ENCODE data around the gene PNPO.
"Not testable (repeated sequence)": the region's sequence is repeated elsewhere in the genome, so short reads cannot be mapped to it uniquely, and the experiment has no call there.

PNPO gene

DNA sequence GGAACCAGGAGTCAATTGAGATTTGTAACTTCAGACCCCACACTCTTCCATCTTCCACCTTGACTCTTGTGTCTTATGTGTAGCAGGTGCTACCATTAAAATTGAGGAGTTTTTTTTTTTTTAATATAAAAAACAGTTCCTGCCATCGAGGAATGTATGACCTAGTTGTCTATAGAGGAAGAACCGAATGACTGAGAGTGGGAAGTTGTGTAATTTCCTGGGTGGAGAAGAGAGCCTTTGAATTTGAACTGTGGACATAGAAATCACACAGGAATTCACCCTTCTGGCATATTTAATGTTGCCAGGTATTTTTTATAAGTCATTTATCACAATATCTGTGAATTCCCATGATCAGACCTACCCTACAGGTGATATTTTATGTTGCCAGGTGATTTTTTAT lies 23.4 kb upstream of the PNPO start:
- DNase-seq (ENCODE audit: low read depth, low spot score) = no peak

DNA sequence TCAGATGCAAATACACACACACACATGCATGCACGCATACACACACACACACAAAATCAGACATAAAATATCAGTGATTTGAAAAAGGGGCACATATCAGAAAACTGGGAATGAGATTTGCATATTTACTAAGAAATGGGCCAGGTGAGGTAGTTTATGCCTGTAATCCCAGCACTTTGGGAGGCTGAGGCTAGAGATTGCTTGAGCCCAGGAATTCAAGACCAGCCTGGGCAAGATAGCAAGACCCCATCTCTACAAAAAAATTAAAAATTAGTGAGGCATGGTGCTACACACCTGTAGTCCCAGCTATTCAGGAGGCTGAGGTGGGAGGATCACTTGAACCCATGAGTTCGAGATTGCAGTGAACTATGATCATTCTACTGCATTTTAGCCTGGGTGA lies 22.4 kb upstream of the PNPO start:
- DNase-seq (ENCODE audit: low read depth, low spot score) = no peak

DNA sequence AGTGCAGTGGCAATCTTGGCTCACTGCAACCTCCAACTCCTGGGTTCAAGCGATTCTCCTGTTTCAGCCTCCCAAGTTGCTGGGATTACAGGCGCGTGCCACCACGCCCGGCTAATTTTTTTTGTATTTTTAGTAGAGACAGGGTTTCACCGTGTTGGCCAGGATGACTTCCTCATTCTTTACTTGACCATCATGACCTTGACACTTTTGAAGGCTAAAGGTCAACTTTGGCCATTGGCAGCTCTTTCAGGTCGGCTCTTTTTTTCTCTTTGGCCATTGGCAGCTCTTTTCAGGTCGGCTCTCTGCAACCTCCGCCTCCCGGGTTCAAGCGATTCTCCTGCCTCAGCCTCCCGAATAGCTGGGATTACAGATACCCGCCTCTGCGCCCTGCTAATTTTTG lies 21.5 kb upstream of the PNPO start:
- DNase-seq (ENCODE audit: low read depth, low spot score) = not testable (repeated sequence)

DNA sequence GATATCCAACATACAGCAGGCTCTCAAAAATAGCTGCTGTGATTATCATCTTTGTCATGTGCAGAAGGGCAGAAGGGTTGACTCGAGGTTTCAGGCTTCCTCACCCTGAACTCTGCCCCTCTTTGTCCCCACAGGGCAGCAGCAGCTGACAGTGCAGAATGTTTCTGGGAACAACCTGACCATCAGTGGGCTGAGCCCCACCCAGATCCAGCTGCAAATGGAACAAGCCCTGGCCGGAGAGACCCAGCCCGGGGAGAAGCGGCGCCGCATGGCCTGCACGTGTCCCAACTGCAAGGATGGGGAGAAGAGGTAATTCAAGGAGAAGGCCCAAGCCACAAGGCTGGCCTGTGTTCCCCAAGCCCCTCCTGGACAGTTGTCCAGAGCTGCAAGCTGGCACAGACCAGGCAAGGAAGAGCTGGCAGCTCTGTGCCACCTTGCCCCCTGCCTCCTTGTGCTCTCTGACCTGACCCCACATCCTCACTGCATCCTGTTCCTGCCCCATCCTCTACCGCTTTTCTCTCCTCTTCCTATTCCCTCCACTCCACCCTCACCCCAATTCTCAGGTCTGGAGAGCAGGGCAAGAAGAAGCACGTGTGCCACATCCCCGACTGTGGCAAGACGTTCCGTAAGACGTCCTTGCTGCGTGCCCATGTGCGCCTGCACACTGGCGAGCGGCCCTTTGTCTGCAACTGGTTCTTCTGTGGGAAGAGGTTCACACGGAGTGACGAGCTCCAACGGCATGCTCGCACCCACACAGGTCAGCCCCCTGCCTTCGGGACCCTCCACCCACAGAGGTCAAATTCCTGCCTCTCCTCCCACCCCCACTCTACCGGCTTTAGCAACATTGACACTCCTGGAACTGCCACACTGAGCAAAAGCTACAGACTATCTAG lies 16.3 kb upstream of the PNPO start:
- no peak for DNase-seq (ENCODE audit: low read depth, low spot score)

DNA sequence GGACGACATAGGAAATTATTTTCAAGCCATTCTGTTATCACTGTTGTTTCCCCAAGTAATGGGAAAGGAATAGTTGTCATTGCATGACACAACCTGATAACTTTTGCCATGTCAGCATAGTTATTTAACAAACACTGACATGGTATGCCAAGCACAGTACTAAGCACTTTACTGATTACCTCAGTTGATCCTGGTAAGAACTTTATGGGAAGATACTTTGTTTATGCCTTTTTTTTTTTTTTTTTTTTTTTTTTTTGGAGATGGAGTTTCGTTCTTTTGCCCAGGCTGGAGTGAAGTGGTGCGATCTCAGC lies 15.7 kb upstream of the PNPO start:
- no peak for DNase-seq (ENCODE audit: low read depth, low spot score)

DNA sequence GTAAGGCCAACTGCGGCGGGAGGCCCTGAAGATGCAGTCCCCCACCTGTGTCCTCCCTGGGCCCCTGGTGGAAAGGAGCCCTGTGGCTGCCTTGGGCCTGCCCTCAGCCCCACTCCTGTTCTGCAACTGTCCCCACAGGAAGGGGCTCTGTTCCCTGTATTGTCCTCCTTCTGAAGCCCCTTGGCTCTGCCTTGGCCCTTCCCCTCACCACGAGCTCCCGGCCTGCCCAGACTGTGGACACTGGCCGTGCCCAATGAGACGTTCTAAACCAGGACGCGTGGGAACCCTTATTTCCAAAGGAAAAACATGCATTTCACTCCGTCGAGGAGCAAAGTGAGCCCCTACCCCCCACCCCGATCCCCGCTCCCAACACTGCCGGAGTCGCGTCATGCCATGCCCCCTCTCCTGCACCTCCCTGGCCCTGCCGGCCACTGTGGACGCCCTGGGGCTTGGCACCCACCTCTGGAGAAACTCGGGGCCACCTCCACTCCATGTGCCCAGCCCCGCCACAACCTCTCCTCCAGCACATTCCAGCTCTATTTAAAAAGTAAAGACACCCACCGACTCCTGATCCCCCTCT lies 13.5 kb upstream of the PNPO start:
- no peak for DNase-seq (ENCODE audit: low read depth, low spot score)

DNA sequence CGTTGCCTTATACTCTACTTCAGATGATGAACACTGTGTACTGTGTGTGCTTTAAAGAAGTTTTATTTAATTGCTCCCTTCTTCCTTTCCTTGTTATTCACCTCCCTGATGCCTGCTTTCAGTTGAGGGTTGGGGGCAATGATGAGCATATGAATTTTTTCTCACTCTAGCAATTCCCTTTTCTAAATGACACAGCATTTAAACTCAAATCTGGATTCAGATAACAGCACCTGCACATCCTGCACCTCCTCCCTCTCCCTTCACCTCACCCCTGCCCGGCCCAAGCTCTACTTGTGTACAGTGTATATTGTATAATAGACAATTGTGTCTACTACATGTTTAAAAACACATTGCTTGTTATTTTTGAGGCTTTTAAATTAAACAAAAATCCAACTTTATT lies 13.0 kb upstream of the PNPO start:
- DNase-seq (ENCODE audit: low read depth, low spot score) = no peak

DNA sequence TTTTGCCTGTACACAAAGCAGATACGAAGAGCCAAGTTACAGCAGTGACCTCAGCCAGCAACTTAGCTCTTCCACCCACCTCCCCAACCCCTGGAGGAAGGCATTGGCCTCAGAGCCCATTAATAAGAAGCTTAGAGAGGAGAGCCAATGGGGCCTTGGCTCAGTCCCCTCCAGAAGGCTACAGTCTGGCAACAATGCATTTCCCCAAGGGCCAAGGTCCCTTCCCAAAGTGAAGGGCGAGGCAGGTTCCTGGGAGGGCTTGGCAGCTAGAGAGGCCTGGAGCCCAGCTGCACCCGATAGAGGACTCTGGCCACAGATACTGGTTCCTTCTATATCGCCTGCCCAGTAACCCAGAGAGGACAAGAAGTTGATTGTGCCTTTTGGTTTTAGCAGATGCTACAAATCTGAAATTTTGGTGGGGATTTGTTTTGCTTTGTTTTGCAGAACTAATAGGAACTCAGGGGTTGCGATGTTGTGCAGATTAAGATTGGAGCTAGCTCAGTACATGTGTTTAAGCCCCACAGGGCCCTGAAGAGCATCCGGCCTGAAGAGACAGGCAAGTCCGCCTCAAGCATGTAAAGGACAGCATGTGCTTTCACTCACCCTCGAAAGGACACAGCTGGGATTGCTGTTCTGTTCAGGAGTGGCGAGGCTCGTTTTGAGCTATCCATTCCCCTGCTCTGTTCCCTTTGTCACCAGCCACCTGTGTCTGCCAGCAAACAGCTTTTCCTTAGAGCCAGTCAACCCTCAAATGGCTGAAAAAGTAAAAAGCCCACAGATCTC lies 12.0 kb upstream of the PNPO start:
- no peak for DNase-seq (ENCODE audit: low read depth, low spot score)

DNA sequence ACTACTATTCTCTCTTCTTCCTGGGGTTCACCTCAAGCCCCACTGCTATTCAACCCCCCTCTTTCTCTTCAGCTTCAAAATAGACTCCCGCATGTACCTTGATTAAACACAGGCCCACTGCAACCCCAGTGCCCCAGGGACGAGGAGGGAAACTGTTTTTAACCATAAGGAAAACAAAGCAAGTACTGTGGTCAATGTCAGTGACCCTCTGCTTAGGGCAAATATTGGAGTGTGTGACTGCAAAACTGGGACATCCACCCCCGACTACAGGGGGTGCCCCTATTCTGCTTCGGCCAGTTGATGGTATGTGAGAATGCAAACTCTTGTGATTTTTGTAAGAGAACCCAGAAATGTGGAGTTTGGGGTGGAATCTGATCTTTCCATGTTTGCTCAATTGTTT lies 9.5 kb upstream of the PNPO start:
- no peak for DNase-seq (ENCODE audit: low read depth, low spot score)

DNA sequence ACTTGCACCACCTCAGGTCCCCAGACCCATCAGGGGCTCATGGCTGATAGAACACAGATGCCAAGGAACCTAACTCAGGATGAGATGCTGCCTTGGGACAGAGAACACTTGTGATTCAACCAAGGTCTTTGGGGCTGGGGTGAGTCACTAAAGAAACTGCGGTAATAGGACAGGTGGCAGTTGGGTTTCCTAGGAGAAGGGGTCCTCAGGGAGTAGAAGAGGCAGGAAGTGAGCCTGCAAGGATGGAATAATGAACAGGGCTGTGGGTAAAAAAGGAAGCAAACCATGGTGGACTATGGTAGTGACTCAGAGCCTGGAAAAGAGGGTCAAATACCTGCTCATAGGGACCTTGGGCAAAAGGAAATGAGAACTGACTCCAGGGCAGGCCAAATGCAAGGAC lies 6.5 kb upstream of the PNPO start:
- no peak for DNase-seq (ENCODE audit: low read depth, low spot score)

DNA sequence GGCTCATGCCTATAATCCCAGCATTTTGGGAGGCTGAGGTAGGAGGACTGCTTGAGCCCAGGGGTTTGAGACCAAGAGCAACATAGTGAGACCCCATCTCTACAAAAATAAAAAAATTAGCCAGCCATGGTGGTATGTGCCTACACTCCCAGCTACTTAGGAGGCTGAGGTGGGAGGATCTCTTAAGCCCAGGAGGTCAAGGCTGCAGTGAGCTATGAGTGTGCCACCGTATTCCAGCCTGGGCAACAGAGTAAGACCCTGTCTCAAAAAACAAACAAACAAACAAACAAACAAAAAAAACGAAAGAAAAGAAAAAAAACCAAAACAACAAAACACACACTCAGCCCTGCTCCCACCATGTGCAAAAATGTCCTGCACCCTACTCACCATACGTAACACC lies 5.9 kb upstream of the PNPO start:
- DNase-seq (ENCODE audit: low read depth, low spot score) = not testable (repeated sequence)

DNA sequence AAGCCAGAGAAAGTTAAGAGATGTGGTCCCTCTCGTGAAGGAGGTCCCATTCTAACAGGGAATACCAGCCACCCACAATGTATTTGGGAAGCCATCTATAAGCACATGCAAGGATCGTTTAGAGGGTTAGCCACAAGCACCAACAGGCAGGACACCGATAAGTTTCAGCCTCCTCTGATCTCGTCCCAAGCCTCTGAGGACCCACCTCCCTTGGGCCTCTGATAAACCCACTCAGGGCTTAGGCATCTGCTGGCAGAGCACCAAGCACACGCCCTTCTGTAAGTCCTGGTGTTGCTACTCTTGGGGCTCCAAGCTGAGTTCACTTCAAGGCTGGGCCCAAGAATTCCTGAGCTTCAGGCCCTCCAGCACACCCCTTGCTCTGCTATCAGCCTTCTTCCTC lies 5.4 kb upstream of the PNPO start:
- no peak for DNase-seq (ENCODE audit: low read depth, low spot score)

DNA sequence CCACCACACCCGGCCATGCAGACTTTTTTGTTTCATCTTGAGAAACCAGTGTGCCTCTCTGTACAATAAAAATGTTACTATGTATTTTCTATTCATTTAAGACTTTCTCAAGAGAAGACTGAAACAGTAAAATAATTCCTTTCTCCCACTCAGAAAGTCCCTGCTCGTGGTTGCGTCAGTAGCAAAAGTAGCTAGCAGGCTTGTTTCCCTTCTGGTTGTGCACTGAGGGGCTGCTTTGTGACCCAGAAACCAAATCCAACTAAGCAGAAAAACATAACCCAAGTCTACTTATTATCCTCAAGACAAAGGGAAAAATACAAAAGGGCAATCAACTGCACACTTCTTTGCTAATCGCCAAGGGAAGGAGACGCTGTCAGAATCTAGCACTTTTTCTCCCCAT lies 3.4 kb upstream of the PNPO start:
- no peak for DNase-seq (ENCODE audit: low read depth, low spot score)

DNA sequence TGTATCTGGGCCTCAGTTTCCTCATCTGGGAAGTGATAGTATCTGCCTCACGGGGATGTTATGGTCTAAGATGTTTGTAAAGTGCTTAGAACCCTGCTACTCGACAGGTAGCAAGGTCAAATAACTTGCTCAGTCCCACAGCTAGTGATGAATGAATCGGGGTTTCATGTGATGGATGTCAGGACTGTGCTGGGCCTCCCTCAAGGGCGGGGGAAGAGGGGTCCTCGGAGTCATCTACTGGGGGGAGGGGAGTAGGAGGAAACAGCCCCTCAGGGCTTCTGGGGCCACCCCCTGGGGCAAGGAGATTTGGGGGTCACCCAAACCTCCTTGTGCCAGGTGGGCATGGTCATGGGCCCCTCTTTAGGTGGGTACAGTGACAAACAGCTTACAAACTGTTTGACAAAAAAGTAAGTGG lies 732 bp downstream of the PNPO start:
- no peak for DNase-seq (ENCODE audit: low read depth, low spot score)

DNA sequence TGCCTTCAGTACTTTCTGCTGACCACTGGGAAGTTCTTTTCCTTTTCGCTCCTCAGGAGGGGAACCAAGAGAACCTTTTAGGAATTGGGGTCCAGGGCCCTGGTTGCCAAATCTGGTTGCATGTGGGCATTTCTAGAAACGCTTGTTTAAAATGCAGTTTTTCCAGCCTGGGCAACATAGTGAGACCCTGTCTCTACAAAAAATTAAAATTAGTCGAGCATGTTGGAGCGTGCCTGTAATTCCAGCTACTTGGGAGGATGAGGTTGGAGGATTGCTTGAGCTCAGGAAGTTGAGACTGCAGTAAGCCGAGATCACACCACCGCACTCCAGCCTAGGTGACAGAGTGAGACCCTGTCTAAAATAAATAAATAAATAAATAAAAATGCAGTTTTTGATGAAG lies 1.2 kb downstream of the PNPO start:
- no peak for DNase-seq (ENCODE audit: low read depth, low spot score)

DNA sequence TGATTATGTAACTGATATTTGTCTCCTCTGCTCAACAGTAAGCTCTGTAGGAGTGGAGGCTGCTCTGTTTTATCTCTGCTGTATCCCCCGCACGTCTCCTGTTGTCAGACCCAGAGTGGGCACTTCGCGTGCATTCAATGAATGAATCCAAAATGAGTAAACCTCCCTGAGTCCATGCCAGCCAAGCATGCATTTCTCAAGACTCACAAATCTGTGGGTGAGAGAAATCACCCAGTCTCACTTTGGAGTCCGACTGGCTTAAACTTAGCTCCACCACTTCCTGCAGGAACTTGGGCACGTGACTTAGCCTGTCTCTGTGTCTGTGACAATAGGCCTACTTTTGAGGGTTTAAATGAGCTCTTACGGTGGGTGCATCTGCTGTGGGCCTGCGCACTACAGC lies 3.7 kb downstream of the PNPO start:
- DNase-seq (ENCODE audit: low read depth, low spot score) = no peak

DNA sequence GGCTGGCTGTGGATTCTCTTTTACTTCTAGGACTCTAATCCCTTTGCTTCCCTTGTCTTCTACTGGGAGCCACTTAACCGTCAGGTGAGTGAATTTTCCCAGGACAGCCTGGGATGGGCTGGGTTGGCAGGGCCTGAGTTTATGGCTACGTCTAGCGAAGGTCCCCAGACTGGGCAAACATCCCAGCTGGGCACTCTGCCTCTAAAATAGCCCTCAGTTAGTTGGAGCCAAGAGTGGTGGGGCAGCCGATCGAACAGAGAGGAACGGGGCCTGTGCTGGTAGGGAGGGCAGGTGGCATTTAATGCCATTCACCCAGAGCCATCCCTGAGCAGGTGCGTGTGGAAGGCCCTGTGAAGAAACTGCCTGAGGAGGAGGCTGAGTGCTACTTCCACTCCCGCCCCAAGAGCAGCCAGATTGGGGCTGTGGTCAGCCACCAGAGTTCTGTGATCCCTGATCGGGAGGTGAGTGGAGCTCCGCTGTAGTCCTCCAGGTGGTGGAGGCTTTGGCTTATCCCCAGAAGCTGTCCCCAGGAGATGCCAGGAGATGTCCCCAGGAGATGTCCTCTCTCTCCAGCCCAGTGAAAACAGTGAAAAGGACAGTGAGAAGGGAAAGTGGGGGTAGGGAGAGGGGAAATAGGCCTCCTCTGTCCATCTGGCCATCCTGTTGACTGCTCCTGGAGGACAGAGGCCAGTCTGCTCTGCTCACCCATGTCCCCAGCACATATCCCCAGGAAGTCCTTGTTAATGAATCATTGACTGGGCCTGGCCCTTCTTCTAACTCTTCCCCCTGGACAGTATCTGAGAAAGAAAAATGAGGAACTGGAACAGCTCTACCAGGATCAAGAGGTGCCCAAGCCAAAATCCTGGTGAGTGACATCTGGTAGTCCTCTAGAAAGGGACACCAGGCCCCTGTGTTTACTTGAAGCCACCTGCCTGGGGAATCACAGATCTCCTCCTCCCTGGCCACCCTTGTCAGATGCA lies 4.4 kb downstream of the PNPO start:
- DNase-seq (ENCODE audit: low read depth, low spot score) = no peak

DNA sequence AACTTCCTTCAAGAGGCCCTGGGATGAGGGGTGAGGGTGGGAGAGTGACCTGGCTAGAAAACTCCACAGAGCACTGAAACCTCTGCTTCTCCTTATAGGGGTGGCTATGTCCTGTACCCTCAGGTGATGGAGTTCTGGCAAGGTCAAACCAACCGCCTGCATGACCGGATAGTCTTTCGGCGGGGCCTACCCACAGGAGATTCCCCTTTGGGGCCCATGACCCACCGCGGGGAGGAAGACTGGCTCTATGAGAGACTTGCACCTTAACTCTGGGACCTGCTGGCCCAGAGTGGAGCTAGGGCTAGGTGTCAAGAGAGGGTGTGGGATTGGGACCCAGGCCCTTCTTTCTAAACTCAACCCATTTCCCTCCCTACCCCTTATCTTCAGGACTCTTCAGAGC lies 5.1 kb downstream of the PNPO start:
- no peak for DNase-seq (ENCODE audit: low read depth, low spot score)

DNA sequence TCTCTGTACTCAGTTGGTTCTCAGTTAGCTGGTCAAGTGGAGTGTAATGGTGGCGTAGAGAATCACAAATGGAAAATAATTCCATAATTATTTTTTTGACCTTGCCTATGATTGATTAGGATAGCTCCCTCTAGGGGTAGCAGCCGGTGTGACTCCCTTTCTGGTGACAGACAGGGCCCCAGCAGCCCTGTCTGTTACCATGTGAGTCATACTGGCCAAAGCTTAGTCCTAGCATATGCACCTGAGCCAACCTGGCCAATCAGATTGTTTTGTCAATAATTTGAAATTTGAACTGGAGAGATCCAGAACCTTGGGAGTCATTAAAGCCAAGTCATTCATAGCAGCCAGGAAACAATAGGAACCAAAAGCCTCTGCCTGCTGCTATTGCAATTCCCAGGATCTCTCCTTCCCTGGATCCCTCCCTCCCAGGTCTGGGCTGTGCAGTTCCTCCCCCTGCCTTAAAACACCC lies 5.6 kb downstream of the PNPO start:
- DNase-seq (ENCODE audit: low read depth, low spot score) = peak; percentile 26

DNA sequence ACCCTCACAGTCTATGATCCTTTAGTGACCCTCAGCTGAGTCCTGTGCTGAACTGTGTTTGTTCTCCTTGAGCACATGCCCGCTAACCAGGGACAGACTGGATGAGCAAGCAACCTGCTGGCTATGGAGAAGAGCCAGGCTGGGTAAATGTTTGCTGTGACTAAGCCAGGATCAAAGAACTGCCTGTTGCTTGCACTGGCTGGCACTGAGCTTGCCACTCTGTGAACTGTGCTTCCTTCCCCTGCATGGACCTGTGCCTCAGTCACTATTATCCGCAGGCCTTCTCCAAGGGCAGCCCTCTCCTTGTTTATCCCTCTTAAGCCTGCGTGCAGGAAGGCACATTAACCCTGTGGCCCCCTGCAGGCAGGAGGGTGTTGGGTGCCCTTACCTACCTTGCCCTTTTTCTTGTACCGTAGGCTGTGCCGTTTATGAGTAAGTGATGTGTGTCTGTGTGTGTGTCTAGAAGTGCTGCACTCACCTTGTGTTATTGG lies 7.4 kb downstream of the PNPO start:
- no peak for DNase-seq (ENCODE audit: low read depth, low spot score)

DNA sequence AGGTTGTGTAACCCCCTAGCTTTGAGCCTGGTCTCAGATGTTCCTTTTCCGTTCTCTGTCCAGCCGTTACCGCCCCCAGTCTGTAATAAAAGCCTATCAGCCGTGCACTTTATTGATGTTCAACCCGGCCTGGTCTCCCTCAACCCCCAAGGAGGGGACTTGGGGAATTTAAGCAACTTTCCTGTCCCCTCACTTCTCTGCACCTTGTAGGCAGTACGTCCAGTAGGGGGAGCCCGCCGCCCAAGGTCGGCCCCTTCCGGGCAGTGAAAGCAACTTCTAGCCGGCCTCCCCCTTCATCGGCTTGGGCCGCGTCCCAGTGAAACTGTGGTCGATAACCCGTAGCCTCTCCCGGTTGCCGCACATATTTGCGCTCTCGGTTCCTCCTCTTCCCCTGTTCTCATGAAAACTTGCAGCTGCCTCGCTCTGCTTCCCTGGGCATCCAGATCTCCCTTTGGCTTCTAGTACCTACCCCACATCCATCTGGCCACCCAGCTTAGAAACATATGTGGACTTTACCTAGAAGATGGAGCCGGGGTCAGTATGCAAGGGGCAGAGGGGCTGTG lies 7.9 kb downstream of the PNPO start:
- DNase-seq (ENCODE audit: low read depth, low spot score) = no peak

All from brain pericyte (primary cell).